ENCODE measurements around the gene ICAM4. TPM values are rescaled to one million over a fixed set of nuclear protein-coding genes. Genes with fewer than 3 reads are reported as not detected.

Gene ICAM4
- polyA plus RNA-seq, 4 donors: 0.54 to 2.1 (median 0.58) TPM; not detected in 1

- Histone ChIP-seq H3K36me3 (ENCODE audit: control insufficient read depth in 3 of 3, insufficient read depth in 2 of 3, low read depth in 1 of 3, low read length in 3 of 3) (peaks cover 4 to 56% (median 8%) of the 10 kb centered on the region in 3 donors), H3K27ac (ENCODE audit: low read depth in 1 of 3, low read length in 2 of 3) (no peak overlapping the region), H3K4me3 (ENCODE audit: low read depth in 1 of 3, low read length in 3 of 3) (no peak overlapping the region), H3K27me3 (ENCODE audit: control insufficient read depth in 3 of 3, insufficient read depth in 3 of 3, low read length in 3 of 3) (no peaks in the 10 kb centered on the region), H3K9me3 (ENCODE audit: control insufficient read depth in 2 of 2, insufficient read depth in 1 of 2, low read depth in 1 of 2, low read length in 1 of 2) (no peaks in the 10 kb centered on the region), H3K4me1 (ENCODE audit: control insufficient read depth in 3 of 3, insufficient read depth in 2 of 3, low read depth in 1 of 3, low read length in 2 of 3) (no peaks in the 10 kb centered on the region)
- DNase-seq: peak; percentile 77 to 89
- no peak for FAIRE-seq
- WGBS, 3 donors: 64 to 71% (median 68%) methylated on average over 30 to 32 of the region's 32 CpGs
Measured at GRCh38 chr19:10259162-10259905, 27.4 kb upstream of the ICAM4 start.

GRCh38 chr19:10260141-10260584 is 26.6 kb upstream of the ICAM4 start:
- no peaks in the 10 kb centered on the region for H3K27me3 ChIP-seq (ENCODE audit: control insufficient read depth in 3 of 3, insufficient read depth in 3 of 3, low read length in 3 of 3)
- no peaks in the 10 kb centered on the region for H3K4me1 ChIP-seq (ENCODE audit: control insufficient read depth in 3 of 3, insufficient read depth in 2 of 3, low read depth in 1 of 3, low read length in 2 of 3)
- DNase-seq: no peak
- H3K9me3 ChIP-seq (ENCODE audit: control insufficient read depth in 2 of 2, insufficient read depth in 1 of 2, low read depth in 1 of 2, low read length in 1 of 2): no peaks in the 10 kb centered on the region
- no peak overlapping the region for H3K4me3 ChIP-seq (ENCODE audit: low read depth in 1 of 3, low read length in 3 of 3)
- 31 to 55% (median 39%) methylated on average over 8 of the region's 8 CpGs for WGBS, 3 donors
- peaks cover 2 to 48% (median 8%) of the 10 kb centered on the region in 3 donors for H3K36me3 ChIP-seq (ENCODE audit: control insufficient read depth in 3 of 3, insufficient read depth in 2 of 3, low read depth in 1 of 3, low read length in 3 of 3)
- H3K27ac ChIP-seq (ENCODE audit: low read depth in 1 of 3, low read length in 2 of 3): no peak overlapping the region
- no peak for FAIRE-seq

GRCh38 chr19:10262771-10263170 is 24.0 kb upstream of the ICAM4 start:
- DNase-seq (no peak), FAIRE-seq (no peak)
- Histone ChIP-seq H3K27me3 (ENCODE audit: control insufficient read depth in 3 of 3, insufficient read depth in 3 of 3, low read length in 3 of 3) (no peaks in the 10 kb centered on the region), H3K9me3 (ENCODE audit: control insufficient read depth in 2 of 2, insufficient read depth in 1 of 2, low read depth in 1 of 2, low read length in 1 of 2) (no peaks in the 10 kb centered on the region), H3K27ac (ENCODE audit: low read depth in 1 of 3, low read length in 2 of 3) (no peak overlapping the region), H3K4me1 (ENCODE audit: control insufficient read depth in 3 of 3, insufficient read depth in 2 of 3, low read depth in 1 of 3, low read length in 2 of 3) (no peaks in the 10 kb centered on the region), H3K4me3 (ENCODE audit: low read depth in 1 of 3, low read length in 3 of 3) (no peak overlapping the region), H3K36me3 (ENCODE audit: control insufficient read depth in 3 of 3, insufficient read depth in 2 of 3, low read depth in 1 of 3, low read length in 3 of 3) (peaks cover 0 to 25% (median 3%) of the 10 kb centered on the region in 3 donors)
- WGBS, 3 donors: 79 to 83% (median 81%) methylated on average over 7 of the region's 7 CpGs

GRCh38 chr19:10266706-10267105 is 20.0 kb upstream of the ICAM4 start:
- Histone ChIP-seq H3K27me3 (ENCODE audit: control insufficient read depth in 3 of 3, insufficient read depth in 3 of 3, low read length in 3 of 3) (peaks cover 0 to 22% (median 0%) of the 10 kb centered on the region in 3 donors), H3K36me3 (ENCODE audit: control insufficient read depth in 3 of 3, insufficient read depth in 2 of 3, low read depth in 1 of 3, low read length in 3 of 3) (no peaks in the 10 kb centered on the region), H3K4me1 (ENCODE audit: control insufficient read depth in 3 of 3, insufficient read depth in 2 of 3, low read depth in 1 of 3, low read length in 2 of 3) (peaks cover 0 to 17% (median 0%) of the 10 kb centered on the region in 3 donors), H3K4me3 (ENCODE audit: low read depth in 1 of 3, low read length in 3 of 3) (no peak overlapping the region), H3K27ac (ENCODE audit: low read depth in 1 of 3, low read length in 2 of 3) (no peak overlapping the region), H3K9me3 (ENCODE audit: control insufficient read depth in 2 of 2, insufficient read depth in 1 of 2, low read depth in 1 of 2, low read length in 1 of 2) (no peaks in the 10 kb centered on the region)
- DNase-seq: no peak
- FAIRE-seq: no peak
- WGBS, 3 donors: 69 to 83% (median 80%) methylated on average over 7 of the region's 7 CpGs

- H3K4me3 ChIP-seq (ENCODE audit: low read depth in 1 of 3, low read length in 3 of 3): no peak overlapping the region
- H3K9me3 ChIP-seq (ENCODE audit: control insufficient read depth in 2 of 2, insufficient read depth in 1 of 2, low read depth in 1 of 2, low read length in 1 of 2): no peaks in the 10 kb centered on the region
- WGBS, 3 donors: 65 to 83% (median 68%) methylated on average over 6 of the region's 6 CpGs
- FAIRE-seq (no peak), DNase-seq (no peak)
- peaks cover 0 to 29% (median 0%) of the 10 kb centered on the region in 3 donors for H3K27me3 ChIP-seq (ENCODE audit: control insufficient read depth in 3 of 3, insufficient read depth in 3 of 3, low read length in 3 of 3)
- H3K27ac ChIP-seq (ENCODE audit: low read depth in 1 of 3, low read length in 2 of 3): peak overlapping the region in 1 of 3 donors; percentile 69
- H3K36me3 ChIP-seq (ENCODE audit: control insufficient read depth in 3 of 3, insufficient read depth in 2 of 3, low read depth in 1 of 3, low read length in 3 of 3): no peaks in the 10 kb centered on the region
- peaks cover 0 to 17% (median 0%) of the 10 kb centered on the region in 3 donors for H3K4me1 ChIP-seq (ENCODE audit: control insufficient read depth in 3 of 3, insufficient read depth in 2 of 3, low read depth in 1 of 3, low read length in 2 of 3)
Measured at GRCh38 chr19:10268071-10268470, 18.7 kb upstream of the ICAM4 start.

- H3K27me3 ChIP-seq (ENCODE audit: control insufficient read depth in 3 of 3, insufficient read depth in 3 of 3, low read length in 3 of 3): peaks cover 0 to 29% (median 0%) of the 10 kb centered on the region in 3 donors
- H3K4me1 ChIP-seq (ENCODE audit: control insufficient read depth in 3 of 3, insufficient read depth in 2 of 3, low read depth in 1 of 3, low read length in 2 of 3): peaks cover 0 to 17% (median 0%) of the 10 kb centered on the region in 3 donors
- H3K4me3 ChIP-seq (ENCODE audit: low read depth in 1 of 3, low read length in 3 of 3): peak overlapping the region; percentile 8 to 61 (median 52)
- peak; percentile 70 to 89 for DNase-seq
- no peaks in the 10 kb centered on the region for H3K9me3 ChIP-seq (ENCODE audit: control insufficient read depth in 2 of 2, insufficient read depth in 1 of 2, low read depth in 1 of 2, low read length in 1 of 2)
- H3K36me3 ChIP-seq (ENCODE audit: control insufficient read depth in 3 of 3, insufficient read depth in 2 of 3, low read depth in 1 of 3, low read length in 3 of 3): no peaks in the 10 kb centered on the region
- WGBS, 3 donors: 3 to 10% (median 6%) methylated on average over 53 to 59 of the region's 59 CpGs
- FAIRE-seq: no peak
- H3K27ac ChIP-seq (ENCODE audit: low read depth in 1 of 3, low read length in 2 of 3): peak overlapping the region; percentile 67 to 93 (median 79)
Measured at GRCh38 chr19:10269333-10270179, 17.2 kb upstream of the ICAM4 start.

- WGBS, 3 donors: 2 to 5% (median 3%) methylated on average over 34 to 37 of the region's 37 CpGs
- H3K4me1 ChIP-seq (ENCODE audit: control insufficient read depth in 3 of 3, insufficient read depth in 2 of 3, low read depth in 1 of 3, low read length in 2 of 3): peaks cover 0 to 17% (median 0%) of the 10 kb centered on the region in 3 donors
- FAIRE-seq (no peak), DNase-seq (peak; percentile 44 to 62)
- peaks cover 0 to 29% (median 0%) of the 10 kb centered on the region in 3 donors for H3K27me3 ChIP-seq (ENCODE audit: control insufficient read depth in 3 of 3, insufficient read depth in 3 of 3, low read length in 3 of 3)
- H3K9me3 ChIP-seq (ENCODE audit: control insufficient read depth in 2 of 2, insufficient read depth in 1 of 2, low read depth in 1 of 2, low read length in 1 of 2): no peaks in the 10 kb centered on the region
- H3K36me3 ChIP-seq (ENCODE audit: control insufficient read depth in 3 of 3, insufficient read depth in 2 of 3, low read depth in 1 of 3, low read length in 3 of 3): peaks cover 0 to 6% (median 3%) of the 10 kb centered on the region in 3 donors
- H3K27ac ChIP-seq (ENCODE audit: low read depth in 1 of 3, low read length in 2 of 3): peak overlapping the region; percentile 67 to 93 (median 79)
- peak overlapping the region; percentile 52 to 63 (median 61) for H3K4me3 ChIP-seq (ENCODE audit: low read depth in 1 of 3, low read length in 3 of 3)
Measured at GRCh38 chr19:10270180-10270615, 16.6 kb upstream of the ICAM4 start.

Data from small intestine (tissue), 7 donors.